ENCODE measurements around the gene ALDH16A1.

ALDH16A1 gene

DNA sequence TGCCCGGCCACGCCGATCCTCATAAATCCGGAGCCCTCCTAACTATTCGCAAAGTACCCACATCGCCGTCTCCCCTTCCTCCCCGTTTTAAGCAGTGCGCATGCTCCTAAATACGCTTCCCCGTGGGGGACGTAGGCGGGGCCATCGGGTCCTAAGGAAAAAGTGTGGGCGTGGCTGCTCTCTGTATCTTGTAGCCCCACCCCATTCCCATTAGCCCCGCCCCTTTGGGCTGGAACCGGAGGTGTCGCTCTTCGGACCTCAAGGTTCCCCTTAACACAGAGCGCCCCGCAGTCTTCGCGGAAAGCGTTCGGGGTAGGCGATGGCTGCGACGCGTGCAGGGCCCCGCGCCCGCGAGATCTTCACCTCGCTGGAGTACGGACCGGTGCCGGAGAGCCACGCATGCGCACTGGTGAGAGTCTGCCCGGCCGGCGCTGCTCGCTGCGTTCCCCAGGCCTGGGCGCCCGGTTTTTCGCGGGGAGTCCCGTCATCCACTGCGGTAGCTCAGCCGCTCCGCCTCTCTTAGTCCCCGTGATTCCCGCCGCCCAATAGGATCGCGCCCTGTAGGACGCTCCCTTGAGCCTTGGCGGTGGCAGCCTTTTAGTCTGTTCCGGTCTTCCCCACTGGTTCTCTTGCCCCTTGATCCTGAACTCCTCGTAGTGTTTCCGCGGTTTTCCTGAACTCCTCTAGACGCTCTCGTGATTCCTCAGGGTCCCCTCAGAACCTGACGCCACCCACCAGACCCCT is at the start of gene ALDH16A1:
ALDH16A1 (plus strand) TSS at position 213 of the 744 bp plus-strand sequence; CDS start at position 320, 107 bp downstream.
- DNase-seq: peak; percentile 90

GRCh38 chr19:49403404-49404187 is 49.4 kb upstream of the ALDH16A1 start:
- DNase-seq: peak; percentile 99

DNA sequence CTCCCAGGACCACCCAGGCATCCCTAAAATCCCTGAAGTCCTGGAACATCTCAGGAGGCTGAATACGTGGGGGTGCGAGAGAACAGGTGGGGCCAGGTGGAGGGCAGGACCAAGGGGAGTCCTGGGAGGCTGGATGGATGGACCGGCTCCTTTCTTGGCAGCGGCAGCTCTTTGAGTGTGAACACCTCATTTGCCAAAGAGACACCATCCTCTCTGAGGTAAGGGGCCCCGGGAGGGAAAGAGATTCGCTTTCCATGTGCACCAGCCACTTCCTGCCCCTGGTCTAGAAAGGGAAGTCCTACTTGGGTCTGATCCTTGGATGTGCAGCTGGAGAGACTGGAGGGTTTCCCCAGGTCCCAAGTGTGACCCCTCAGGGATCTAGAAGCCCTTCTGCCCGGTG is 45.9 kb upstream of the ALDH16A1 start:
- DNase-seq: no peak

DNA sequence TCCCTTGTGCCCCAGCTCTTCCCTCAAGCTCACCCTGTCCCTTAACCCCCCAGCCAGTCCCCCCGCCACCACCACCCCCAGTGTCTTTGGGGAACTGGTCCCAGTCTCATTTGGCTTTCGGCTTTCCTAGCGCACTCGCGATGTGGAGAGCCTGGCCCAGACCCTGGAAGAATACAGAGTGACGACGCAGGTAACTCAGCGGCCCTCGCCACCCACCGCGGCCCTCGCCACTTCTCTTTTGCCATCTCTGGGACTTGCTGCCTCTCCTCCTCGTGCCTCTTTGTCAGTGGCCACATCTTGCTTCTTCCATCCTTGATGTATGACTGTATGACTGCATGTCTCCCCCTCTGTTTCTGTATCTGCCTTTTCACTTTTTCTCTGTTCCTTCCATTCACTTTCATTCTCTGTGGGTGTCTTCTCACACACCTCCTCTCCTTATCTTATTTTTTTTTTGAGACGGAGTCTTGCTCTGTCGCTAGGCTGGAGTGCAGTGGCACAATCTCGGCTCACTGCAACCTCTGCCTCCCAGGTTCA is 45.5 kb upstream of the ALDH16A1 start:
- DNase-seq: no peak

- DNase-seq: no peak
These were observed 44.1 kb upstream of the ALDH16A1 start for GRCh38 chr19:49408816-49409440.

- DNase-seq: no peak
These were observed 43.5 kb upstream of the ALDH16A1 start for GRCh38 chr19:49409441-49410029.

DNA sequence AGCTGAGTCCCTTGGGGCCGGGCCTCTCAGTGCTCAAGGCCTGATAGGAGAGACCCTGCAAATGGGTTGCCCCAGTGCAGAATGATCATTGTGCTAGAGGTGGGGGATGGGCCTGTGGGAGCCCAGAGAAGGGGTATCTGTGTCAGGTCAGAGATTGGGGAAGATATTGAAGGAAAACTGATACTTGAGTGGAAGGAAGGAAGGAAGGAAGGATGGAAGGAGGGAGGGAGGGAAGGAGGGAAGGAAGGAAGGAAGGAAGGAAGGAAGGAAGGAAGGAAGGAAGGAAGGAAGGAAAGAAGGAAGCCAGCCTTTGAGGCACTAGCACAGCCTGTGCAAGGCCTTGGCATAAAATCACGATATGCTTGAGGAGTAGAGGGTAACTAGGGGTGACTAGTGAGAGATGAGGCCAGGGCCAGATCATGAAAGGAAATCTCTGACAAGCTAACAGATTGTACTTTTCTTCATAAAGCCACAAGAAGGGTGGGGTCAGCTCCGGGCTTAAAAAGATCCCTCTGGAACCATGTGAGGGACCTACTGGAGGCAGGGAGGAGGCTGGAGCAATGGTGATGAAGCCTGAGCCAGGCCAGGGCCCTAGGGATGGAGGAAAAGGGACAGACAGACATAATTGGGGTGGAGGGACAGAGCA is 41.2 kb upstream of the ALDH16A1 start:
- no peak for DNase-seq

GRCh38 chr19:49413348-49413747 is 39.7 kb upstream of the ALDH16A1 start:
- DNase-seq: no peak

GRCh38 chr19:49414256-49414655 is 38.8 kb upstream of the ALDH16A1 start:
- no peak for DNase-seq

DNA sequence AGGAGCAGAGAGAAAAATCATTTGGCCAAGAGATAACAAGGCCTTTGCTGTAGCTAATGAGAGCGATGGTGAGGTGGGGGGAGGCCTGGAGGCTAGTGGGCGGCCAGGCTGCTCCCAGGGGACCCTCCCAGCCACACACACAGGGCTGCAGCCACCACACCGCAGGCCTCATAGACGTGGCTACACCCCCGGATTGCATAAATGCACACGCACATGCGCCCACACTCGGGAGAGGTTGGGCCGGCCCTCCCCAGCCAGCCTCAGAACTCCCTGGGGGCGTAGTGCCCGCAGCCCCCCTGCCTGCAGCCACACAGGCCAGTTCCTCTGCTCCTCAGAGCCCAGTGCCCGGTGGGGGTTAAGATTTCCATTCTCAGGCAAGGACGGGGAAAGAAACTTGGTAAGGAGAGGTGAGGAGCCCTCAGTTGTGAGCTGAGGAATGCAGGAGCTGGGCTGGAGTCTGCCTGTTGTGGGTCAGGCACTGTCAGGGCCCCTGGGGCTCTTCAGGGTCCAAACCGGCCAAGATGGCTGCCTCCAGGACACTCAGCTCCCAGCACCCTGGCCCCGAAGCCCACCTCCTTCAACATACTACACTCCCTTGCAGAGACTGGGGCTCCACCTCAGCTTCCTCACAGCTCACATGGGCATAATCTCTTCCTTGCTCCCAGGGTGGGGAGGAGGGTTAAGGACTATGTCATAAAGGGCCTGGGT is 37.8 kb upstream of the ALDH16A1 start:
- no peak for DNase-seq

DNA sequence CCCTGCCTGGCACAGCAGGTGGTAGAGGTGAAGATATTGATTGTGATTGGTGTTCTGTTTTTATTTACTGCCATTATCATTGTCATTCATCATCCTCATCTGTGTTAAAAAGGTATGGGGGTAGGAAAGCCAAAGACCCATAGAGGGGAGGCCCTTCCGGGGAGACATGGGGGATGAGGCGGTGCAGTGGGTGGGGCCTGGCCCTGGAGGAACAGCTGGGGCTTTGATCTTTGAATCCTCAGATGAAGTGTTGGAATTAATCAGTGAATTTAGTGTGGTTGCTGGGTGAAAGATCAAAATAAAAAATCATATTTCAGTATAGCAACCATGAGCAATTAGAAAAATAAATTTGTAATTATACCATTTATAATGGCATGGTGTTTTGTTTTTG is 37.2 kb upstream of the ALDH16A1 start:
- DNase-seq: no peak

GRCh38 chr19:49417088-49417487 is 35.9 kb upstream of the ALDH16A1 start:
- no peak for DNase-seq

DNA sequence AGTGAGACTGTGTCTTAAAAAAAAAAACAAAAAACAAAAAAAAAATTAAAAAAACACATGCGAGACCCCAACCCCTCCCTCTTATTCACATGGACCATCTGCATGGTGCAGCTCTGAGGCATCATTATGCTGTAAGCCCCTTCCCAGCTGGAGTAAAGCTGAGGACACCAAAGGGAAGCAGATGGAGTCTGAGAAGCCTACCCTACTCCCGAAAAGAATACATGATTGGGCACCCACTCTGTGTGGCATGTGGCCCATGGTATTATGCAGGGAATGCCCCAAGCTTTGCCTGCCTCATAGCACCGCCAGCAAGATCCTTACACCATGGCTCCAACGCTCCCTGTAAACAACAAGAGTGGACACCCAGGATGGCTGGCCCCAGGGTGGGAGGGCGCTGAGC is 34.5 kb upstream of the ALDH16A1 start:
- DNase-seq: peak; percentile 9

DNA sequence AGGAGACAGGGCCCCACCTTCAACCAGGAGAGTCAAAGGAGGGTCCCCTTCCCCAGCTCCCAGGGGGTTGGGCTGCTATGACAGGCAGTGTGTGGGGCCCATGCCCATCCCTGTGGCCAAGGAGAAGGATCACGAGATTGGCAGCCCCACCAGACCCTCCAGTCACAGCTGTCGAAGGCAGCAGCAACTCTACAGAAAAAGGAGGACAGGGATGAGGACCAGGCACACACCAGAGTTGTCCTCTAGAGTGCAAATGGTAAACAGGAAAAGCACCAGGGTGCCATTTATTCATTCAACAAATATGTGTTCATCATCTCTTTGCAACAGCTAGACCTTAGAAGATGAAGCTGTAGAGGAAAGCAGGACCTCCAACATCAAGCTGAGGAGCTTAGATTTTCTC is 33.9 kb upstream of the ALDH16A1 start:
- DNase-seq: no peak

DNA sequence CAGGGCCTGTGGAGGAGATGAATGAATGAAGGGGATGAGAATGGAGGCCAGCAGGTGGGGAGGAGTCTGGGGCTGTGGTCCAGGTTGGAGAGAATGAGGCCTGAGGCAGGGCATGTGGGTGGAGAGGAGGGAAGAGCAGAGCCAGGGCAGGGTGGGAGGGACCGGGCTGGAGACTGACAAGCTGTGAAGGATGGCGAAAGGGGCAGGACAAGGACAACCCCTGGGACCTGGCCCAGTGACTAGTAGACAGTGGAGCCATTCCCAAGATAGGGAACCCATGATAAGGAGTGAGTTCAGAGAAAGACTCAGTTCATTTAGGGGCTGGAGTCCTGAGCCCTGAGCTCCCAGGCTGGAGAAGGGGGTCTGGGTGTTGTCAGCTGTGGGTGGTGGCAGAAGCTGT is 32.8 kb upstream of the ALDH16A1 start:
- DNase-seq: no peak

DNA sequence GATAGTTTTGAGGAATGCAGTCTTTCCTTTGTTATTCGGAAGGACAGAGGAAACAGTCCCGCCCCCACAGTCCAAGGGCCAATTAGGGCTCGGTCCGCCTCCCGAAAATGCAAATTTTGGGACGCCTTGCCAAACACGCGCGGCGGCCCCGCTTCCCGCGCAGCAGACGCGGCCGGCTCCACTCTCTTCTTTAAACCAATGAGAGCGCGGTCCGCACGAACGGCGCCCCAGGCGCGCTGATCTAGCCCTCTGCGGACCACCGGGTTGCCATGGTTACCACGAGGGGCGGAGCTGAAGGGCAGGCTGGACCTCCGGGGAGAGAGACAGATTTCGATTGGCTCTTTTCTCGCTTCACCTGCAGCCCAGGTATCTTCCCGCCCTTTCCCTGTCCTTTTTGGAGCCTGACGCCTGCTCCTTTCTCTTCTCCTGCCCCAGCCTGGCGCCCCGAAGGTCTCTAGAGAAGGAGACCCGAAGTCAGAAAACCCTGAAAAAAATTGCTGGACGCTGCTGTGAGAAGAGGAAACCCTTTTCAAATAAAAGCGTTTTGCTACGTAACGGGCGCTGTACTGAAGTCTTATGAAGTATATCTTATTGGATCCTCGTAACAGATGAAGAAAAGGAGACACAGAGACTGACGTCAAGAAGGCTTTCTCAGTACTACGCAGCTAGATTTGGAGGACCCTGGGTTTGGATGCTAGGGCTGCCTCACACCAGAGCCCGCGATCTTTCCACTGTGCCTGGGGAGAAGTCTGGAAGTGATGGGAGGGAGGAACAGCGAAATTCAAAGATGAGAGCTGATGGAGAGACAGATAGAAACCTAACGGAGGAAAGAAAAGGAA is 31.8 kb upstream of the ALDH16A1 start:
- DNase-seq: peak; percentile 60

DNA sequence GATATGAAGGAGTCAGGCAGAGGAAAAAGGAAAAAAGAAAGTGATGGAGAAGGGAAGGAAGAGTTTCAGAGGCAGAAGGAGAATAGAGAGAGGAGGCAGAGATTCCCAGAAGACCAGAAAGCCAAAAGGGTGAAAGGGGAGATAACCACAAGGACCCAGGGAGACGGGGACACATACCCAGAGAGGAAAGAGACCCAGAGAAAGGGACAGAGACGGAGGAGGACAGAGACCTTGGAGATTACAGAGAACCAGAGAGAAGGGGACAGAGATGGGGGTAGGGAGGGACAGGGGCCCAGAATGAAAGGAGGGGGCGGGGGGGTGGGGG is 31.2 kb upstream of the ALDH16A1 start:
- DNase-seq: no peak

DNA sequence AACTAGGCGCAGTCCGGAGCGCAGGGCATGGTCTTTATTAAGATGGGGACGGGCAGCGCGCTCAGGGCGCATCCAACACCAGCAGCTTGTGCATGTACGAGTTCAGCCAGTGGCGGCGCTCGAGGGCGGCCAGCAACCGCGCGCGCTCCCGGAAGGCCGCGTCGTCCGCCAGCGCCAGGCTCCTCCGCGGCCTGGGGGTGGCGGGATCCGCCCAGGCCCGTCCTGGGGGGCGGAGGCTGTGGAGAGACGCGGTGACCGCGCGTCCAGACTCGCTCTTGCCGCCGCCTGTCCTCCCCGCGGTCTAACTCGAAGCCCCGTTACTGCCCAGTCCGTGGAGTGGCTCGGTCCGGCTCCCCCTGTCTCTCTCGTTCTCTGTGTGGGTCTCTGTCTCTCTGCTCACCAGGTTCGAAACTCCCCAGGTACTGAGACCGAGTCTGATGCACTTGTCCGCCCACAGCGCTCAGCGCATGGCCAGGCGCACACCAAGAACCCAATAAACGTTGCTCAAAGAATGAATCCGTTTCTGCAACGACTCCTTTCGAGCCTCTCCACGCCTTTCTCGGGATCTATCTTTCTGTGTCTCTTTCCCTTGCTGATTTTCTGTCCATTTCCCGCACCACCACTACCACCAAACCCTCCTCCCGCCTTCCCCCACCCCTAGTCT is 30.5 kb upstream of the ALDH16A1 start:
- DNase-seq: peak; percentile 5

- no peak for DNase-seq
These were observed 29.7 kb upstream of the ALDH16A1 start, which contains the start of gene PTH2 for GRCh38 chr19:49423071-49423984. Gene PTH2, minus strand, starts transcription at chr19:49423441. Its CDS starts 102 bp downstream, at chr19:49423339.

GRCh38 chr19:49423985-49424303 is 29.1 kb upstream of the ALDH16A1 start:
- DNase-seq: no peak

Data from NCI-H524 treated with DMSO at 0.1 percent for 48 hours (cell line).